Measurements from ENCODE around the gene CFAP74. TPM values are rescaled to one million over a fixed set of nuclear protein-coding genes. Genes with fewer than 3 reads are reported as not detected.
"Not testable (repeated sequence)": the region's sequence is repeated elsewhere in the genome, so short reads cannot be mapped to it uniquely, and the experiment has no call there.

Gene CFAP74
- total RNA-seq, 1 donor: not detected

DNA sequence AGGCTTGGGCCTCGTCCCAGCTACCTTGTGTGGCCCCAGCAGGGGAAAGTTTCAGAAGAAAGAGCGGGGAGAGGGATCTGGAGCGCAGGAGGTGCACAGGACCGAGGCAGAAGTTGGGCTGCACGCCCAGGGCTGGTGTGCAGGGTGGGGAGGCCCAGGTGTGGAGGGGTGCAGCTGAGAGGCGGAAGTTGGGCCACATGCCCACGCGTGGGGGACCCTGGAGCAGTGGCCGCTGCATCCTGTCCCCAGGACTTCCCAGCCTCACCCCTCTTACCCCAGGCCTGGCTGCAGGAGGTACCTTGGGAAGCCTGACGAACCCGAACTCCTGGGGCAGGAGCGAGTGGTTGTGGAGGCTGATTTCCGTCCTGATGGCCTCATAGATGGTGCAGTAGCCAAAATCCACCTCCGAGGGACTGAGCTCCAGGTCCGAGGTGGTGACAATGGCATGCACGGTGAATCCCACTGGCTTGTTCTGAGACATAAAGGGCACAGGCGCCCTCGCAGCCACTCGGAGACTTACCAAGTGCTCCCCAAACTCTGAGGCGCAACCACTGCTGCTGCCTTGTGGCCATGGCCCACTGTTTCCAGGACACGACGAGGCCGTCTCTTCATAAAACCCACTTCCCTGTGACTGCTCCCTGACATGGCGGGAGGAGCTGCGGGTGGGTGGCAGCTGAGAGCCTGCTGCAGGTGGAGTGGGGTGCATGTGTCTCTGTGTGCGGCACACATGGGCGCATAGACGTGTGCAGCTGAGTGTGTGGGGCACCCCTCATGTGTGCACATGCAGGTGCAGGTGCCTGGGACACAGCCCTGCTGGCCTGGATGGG lies 64.1 kb downstream of the CFAP74 start:
- no peak for DNase-seq (ENCODE audit: low read depth)
- H3K4me3 ChIP-seq (ENCODE audit: low read depth, low read length): no peak overlapping the region
- TF ChIP-seq, protein P1, sequence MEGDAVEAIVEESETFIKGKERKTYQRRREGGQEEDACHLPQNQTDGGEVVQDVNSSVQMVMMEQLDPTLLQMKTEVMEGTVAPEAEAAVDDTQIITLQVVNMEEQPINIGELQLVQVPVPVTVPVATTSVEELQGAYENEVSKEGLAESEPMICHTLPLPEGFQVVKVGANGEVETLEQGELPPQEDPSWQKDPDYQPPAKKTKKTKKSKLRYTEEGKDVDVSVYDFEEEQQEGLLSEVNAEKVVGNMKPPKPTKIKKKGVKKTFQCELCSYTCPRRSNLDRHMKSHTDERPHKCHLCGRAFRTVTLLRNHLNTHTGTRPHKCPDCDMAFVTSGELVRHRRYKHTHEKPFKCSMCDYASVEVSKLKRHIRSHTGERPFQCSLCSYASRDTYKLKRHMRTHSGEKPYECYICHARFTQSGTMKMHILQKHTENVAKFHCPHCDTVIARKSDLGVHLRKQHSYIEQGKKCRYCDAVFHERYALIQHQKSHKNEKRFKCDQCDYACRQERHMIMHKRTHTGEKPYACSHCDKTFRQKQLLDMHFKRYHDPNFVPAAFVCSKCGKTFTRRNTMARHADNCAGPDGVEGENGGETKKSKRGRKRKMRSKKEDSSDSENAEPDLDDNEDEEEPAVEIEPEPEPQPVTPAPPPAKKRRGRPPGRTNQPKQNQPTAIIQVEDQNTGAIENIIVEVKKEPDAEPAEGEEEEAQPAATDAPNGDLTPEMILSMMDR (IDR thresholded peaks at IDR 0.05; ENCODE audit: insufficient read depth, low read length): no peak

GRCh38 chr1:1938613-1939295 lies 64.8 kb downstream of the CFAP74 start:
- no peak overlapping the region for H3K4me3 ChIP-seq (ENCODE audit: low read depth, low read length)
- DNase-seq (ENCODE audit: low read depth): no peak
- TF ChIP-seq, protein P1 (IDR thresholded peaks at IDR 0.05; ENCODE audit: insufficient read depth, low read length): no peak

DNA sequence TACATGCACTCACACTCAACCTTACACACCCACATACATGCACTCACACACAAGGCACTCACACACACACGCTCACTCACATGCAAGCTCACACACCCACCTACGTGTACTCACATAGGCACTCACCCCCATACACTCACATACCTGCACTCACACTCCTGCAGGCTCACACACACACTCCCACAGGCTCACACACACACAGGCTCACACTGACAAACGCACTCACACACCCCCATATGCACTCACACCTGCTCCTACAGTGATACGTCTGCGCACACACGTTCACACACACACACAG lies 65.4 kb downstream of the CFAP74 start:
- TF ChIP-seq, protein P1 (IDR thresholded peaks at IDR 0.05; ENCODE audit: insufficient read depth, low read length): no peak
- H3K4me3 ChIP-seq (ENCODE audit: low read depth, low read length): no peak overlapping the region
- DNase-seq (ENCODE audit: low read depth): no peak

- no peak overlapping the region for H3K4me3 ChIP-seq (ENCODE audit: low read depth, low read length)
- DNase-seq (ENCODE audit: low read depth): no peak
- TF ChIP-seq, protein P1 (IDR thresholded peaks at IDR 0.05; ENCODE audit: insufficient read depth, low read length): no peak
Measured at GRCh38 chr1:1937549-1938275, 65.9 kb downstream of the CFAP74 start.

DNA sequence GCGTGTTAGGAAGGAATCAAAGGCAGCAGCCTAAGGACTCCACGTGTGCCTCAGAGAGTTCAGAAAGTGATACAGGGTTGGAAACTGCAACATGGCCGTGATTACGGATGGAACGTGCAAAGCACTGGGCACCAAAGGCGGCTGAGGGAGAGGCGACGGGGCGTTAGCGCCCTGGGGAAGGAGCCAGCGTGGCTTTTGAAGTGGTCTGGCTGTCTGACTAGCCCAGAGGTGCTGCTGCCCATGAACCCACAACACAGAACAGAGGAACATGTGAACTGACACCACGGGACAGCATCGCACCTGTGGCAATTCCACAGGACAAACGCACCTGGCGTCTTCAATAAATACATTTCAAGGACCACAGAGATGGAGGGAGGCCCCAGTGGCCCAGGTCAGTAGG lies 66.5 kb downstream of the CFAP74 start:
- no peak overlapping the region for H3K4me3 ChIP-seq (ENCODE audit: low read depth, low read length)
- TF ChIP-seq, protein P1 (IDR thresholded peaks at IDR 0.05; ENCODE audit: insufficient read depth, low read length): no peak
- no peak for DNase-seq (ENCODE audit: low read depth)

DNA sequence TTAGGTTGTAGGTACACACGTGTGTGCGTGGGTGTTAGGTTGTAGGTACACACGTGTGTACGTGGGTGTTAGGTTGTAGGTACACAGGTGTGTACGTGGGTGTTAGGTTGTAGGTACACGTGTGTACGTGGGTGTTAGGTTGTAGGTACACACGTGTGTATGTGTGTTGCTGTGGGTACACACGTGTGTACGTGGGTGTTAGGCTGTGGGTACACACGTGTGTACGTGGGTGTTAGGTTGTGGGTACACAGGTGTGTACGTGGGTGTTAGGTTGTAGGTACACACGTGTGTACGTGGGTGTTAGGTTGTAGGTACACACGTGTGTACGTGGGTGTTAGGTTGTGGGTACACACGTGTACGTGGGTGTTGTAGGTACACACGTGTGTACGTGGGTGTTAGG lies 68.7 kb downstream of the CFAP74 start:
- DNase-seq (ENCODE audit: low read depth): not testable (repeated sequence)

More for the DNA sequence above, 68.7 kb downstream of the CFAP74 start:
- H3K4me3 ChIP-seq (ENCODE audit: low read depth, low read length): not testable (repeated sequence)
